GM19452 (cell line): Measurements from ENCODE around the gene VTI1A.

ENCODE experiments used
- ATAC-seq: cut with Tn5 transposase; IDR thresholded peaks from one replicate; pipeline ENCODE4 v1.9.1; 2021; ENCODE audit not compliant: unreplicated experiment

VTI1A gene

GRCh38 chr10:112628951-112629609 lies 182.1 kb downstream of the VTI1A start:
- no peak for ATAC-seq

DNA sequence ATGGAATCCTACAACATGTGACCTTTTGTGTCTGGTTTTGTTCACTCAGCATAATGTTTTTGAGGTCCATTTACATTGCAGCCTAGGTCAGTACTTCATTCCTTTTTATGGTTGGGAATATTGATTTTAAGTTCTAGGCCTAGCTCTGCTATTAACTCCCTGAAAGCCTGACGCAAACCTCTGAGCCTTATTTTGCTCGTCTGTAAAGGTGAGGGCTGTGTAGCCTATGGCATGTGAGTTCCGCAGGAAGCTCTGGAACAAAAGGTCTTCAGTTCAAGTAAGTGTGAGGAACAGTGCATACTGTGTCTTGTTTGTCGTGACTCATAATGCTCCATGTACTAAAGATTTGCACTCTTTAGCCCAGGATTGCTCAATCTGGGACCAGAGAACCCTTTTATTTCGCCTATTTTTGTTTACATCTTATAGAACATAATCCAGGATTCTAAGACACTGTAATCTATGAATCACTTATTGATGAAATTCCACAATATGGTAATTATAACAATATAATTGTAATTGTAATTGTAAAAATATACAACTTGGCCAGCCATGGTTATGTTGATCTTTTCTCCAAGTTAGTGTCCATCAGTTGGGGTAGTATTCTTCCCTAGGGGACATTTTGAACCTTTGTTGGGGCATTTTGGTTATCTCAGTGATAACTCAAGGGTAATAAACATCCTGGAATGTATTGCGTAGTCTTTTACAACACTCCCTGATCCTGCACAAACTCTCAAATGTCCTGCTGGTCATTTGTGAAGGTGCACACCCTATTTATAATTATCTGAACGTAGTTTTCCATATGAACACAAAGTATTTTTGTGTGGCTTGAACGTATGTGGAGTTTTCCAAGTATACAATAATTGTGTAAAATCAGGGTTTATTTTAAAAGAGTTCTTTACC lies 184.7 kb downstream of the VTI1A start:
- ATAC-seq = no peak

- no peak for ATAC-seq
Observed at GRCh38 chr10:112634096-112634830, 187.2 kb downstream of the VTI1A start.

GRCh38 chr10:112637901-112638300 lies 190.9 kb downstream of the VTI1A start:
- no peak for ATAC-seq

DNA sequence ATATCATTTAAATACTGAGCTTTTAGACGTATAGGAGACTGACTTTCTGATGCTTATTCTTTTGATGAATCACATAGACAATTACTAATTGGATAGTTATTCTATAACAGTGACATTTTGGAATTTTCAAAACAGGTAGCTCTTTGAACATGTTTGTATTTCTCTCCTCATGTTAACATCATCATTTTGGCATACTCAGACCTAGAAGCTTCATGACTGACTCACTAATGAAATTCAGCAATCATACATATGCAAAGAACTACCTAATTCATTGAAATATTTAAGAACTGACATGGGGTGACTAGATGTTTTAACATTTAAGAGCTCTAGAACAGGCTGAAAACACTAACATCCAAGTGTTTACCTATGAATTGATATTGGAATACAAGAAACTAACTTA lies 192.3 kb downstream of the VTI1A start:
- no peak for ATAC-seq

GRCh38 chr10:112640638-112641037 lies 193.6 kb downstream of the VTI1A start:
- ATAC-seq = no peak

DNA sequence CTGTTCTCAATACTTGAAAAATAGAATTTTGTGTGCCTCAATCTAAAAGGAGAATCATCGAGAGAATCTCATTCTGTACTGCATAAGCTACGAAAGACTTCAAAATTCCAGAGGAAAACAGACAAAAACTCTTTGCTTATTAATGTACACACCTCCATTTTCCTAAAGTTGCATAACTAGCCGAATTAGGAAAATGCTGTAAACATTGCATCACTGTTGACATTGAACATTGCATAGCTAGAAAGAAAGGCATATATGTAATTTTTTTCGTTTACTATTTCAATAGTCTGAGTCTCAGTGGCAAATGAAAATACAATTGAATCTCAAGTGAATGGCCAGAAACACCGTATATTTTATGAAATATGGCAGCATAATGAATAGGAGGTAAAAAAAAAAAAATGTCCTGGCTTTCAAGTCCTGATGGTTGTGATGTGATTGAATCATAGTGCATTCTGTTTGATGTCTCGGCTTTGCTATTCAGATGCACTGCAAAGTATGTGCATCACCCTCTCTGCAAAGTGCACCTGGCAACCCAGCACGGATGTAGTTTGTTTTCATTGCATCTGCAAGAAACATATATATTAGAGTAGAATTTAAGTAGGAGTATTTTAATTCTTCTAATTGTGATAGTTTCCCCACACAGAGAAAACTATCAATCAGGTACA lies 196.7 kb downstream of the VTI1A start:
- no peak for ATAC-seq

GRCh38 chr10:112644265-112644645 lies 197.2 kb downstream of the VTI1A start:
- no peak for ATAC-seq

- ATAC-seq = no peak
Observed at GRCh38 chr10:112649006-112649821, 202.2 kb downstream of the VTI1A start.

DNA sequence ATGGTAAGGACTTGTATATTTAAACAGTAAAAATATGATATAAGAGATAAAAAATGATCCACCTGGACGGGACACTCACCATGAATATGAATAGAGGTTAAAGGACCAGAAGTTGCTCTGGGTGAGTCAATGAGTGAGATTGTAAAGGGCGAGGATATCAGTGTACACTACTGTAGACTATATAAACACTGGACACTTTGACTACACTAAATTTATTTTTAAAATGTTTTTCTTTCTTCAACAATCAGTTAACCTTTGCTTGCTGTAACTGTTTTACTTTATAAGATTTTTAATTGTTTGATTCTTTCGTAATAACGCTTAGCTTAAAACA lies 202.8 kb downstream of the VTI1A start:
- no peak for ATAC-seq

- ATAC-seq = no peak
Observed at GRCh38 chr10:112650588-112651030, 203.6 kb downstream of the VTI1A start.

GRCh38 chr10:112653215-112653614 lies 206.2 kb downstream of the VTI1A start:
- no peak for ATAC-seq

GRCh38 chr10:112653851-112654250 lies 206.8 kb downstream of the VTI1A start:
- no peak for ATAC-seq

DNA sequence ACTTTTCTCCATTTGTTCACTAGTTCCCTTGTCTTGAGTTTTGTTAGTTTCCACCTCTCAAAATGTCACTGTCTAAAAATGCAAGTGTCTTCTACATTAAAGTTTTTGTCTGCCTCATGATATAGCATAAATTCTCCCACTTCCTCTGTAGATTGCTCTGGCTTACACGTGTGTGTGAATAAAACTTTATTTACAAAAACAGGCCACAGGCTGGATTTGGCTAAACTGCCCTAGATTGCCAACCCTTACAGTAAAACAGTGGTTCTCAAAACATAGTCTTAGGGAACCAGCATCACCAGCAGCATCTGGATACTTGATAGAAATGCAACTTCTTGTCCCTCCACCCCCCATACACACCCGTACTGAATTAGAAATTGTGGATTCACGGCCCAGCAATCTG lies 207.8 kb downstream of the VTI1A start:
- no peak for ATAC-seq

- no peak for ATAC-seq
Observed at GRCh38 chr10:112655722-112656121, 208.7 kb downstream of the VTI1A start.

DNA sequence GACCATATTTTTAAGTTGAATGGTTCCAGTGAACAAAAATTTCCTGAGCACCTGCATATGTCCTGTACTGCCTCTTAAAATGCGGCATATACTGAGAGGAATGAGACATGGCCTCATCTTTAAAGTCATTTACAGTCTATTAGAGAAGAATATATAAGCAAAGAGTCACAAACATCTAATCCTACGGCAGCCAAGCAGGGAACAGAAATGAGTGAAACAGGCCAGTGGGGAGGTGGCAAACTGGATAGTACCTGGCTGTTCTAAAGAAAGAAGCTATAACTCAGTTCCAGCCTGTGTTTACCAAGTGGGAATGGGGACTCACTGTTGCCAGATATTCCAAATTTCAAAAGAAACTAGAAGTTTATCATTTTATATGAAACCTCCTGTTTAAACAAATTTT lies 211.4 kb downstream of the VTI1A start:
- no peak for ATAC-seq

DNA sequence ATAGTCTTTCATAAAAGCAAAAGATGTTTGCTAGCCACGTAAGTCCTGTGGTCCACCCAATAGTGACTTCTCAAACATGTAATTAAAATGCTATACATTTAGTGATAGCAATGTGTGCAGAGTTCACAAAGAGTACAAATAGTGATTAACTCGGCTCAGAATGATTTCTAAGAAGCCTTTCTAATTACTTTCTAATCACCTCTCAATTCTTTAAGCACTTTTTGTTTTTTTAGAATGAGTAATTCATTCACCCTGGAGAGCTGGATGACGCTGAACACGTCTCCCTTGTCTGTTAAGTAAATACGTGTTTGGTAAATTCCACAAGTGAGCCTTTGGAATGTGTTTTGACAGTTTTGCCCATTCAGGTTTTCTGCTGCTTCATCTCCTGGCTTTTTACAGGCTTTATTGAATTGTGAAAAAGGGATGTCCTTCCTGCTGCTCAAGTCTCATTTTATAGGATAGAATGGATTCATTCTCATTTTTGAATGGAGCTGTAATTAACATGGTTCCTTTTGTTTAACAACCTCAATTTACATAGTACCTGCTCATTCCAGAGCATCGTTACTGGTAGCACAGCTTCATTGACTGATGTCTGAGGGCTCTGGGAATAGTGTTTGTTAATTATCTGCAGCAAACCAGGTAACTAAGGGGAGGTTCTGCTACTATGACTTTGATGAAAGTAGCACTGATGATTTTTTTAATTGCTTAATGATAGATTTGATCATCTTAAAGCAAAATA lies 212.1 kb downstream of the VTI1A start:
- ATAC-seq = no peak

DNA sequence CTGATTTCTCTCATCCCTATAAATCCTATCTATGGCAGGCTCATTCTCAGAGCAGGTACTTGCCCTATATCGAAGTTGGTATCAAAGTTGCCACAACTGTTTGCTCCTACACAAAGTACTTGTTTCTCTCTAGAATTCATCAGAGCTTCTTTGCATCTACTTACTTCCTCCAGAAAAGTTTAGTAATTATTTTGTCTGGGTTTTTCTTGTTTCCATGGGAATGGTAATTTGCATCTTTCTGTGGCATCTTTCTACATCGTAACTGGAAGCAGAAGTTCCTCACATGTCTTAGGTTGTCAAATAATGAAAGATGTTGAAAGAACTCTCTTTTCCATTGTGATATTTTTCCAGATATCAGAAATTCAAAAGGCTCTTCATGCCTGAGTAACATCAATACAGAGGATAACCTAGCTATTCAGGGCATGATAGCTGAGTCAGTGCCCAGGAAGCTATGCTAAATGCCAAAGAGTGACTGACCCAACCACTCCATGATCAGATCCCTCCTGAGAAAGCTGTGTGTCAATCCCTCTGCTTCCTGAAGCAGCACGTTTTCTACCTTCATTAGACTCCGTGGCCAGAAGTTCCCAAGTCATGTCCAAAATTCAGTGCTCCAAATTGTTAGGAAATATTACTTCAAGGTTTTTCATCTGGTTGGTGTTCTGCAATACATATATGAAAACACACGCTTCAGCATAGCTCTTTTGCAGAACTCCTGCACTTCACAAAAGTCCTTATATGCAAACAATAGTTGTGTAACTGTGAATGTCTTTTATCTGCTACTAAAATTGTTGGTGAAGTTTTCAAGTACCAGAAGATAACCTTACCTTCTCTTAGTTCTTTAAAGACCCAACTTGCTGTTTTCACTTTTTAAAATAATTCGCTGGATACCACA lies 216.5 kb downstream of the VTI1A start:
- no peak for ATAC-seq

GRCh38 chr10:112666094-112666493 lies 219.1 kb downstream of the VTI1A start:
- no peak for ATAC-seq
